HG02938 (cell line): ENCODE data around the gene ZCWPW1.
"Not testable (repeated sequence)": the region's sequence is repeated elsewhere in the genome, so short reads cannot be mapped to it uniquely, and the experiment has no call there.

Experiments used
- ATAC-seq: cut with Tn5 transposase; IDR thresholded peaks from one replicate; pipeline ENCODE4 v1.9.1; 2021; ENCODE audit warnings: mild to moderate bottlenecking, moderate library complexity; ENCODE audit not compliant: unreplicated experiment

ZCWPW1 gene

GRCh38 chr7:100402241-100402640 lies 26.3 kb downstream of the ZCWPW1 start:
- no peak for ATAC-seq

- ATAC-seq = no peak
Observed at GRCh38 chr7:100401811-100402210, 26.7 kb downstream of the ZCWPW1 start.

GRCh38 chr7:100400656-100401055 lies 27.8 kb downstream of the ZCWPW1 start:
- no peak for ATAC-seq

GRCh38 chr7:100400041-100400440 lies 28.5 kb downstream of the ZCWPW1 start:
- no peak for ATAC-seq

GRCh38 chr7:100398239-100398638 lies 30.3 kb downstream of the ZCWPW1 start:
- no peak for ATAC-seq

- no peak for ATAC-seq
Observed at GRCh38 chr7:100397315-100398081, 31.0 kb downstream of the ZCWPW1 start.

GRCh38 chr7:100396421-100396982 lies 32.0 kb downstream of the ZCWPW1 start:
- ATAC-seq = peak; percentile 94

GRCh38 chr7:100394077-100394476 lies 34.4 kb downstream of the ZCWPW1 start:
- ATAC-seq = no peak

- no peak for ATAC-seq
Observed at GRCh38 chr7:100393233-100393905, 35.1 kb downstream of the ZCWPW1 start.

GRCh38 chr7:100390286-100391009 lies 38.1 kb downstream of the ZCWPW1 start:
- no peak for ATAC-seq

- ATAC-seq = no peak
Observed at GRCh38 chr7:100389437-100390088, 38.9 kb downstream of the ZCWPW1 start.

GRCh38 chr7:100387695-100388094 lies 40.8 kb downstream of the ZCWPW1 start:
- no peak for ATAC-seq

- no peak for ATAC-seq
Observed at GRCh38 chr7:100386940-100387339, 41.6 kb downstream of the ZCWPW1 start.

GRCh38 chr7:100384628-100385294 lies 43.7 kb downstream of the ZCWPW1 start:
- ATAC-seq = no peak

GRCh38 chr7:100382234-100382853 lies 46.2 kb downstream of the ZCWPW1 start:
- ATAC-seq = not testable (repeated sequence)

- not testable (repeated sequence) for ATAC-seq
Observed at GRCh38 chr7:100381531-100382233, 46.8 kb downstream of the ZCWPW1 start.

GRCh38 chr7:100380196-100380595 lies 48.3 kb downstream of the ZCWPW1 start:
- ATAC-seq = no peak

- no peak for ATAC-seq
Observed at GRCh38 chr7:100378114-100378755, 50.3 kb downstream of the ZCWPW1 start.

- no peak for ATAC-seq
Observed at GRCh38 chr7:100376066-100376465, 52.4 kb downstream of the ZCWPW1 start.
